RWPE1 (cell line): ENCODE measurements around the gene MAP4K2.

Experiments used
- CTCF ChIA-PET: fragments of 350-600 bp; sonication (Branson Sonifier 250); formaldehyde crosslinking; extraction: SDS; loops from one replicate; lab custom pipeline; 2021; lab: Yijun Ruan, JAX
- POLR2A ChIA-PET: fragments of 400-600 bp; formaldehyde crosslinking; extraction: SDS; loops from one replicate; lab custom pipeline; 2020; ENCODE audit warnings: antibody characterized with exemption; ENCODE audit not compliant: low non-redundant PET; lab: Yijun Ruan, JAX
- DNase-seq: peaks from one replicate; pipeline ENCODE4 v3.0.0; 2012; ENCODE audit warnings: low spot score
- H3K27ac ChIP-seq: fragments of 450-650 bp; 2 replicates; pipeline ENCODE4 v1.5.1; 2017
- TF ChIP-seq, protein P1 (sequence below): fragments of 450-650 bp; conservative IDR thresholded peaks from 2 replicates; pipeline ENCODE4 v1.5.1; 2017; ENCODE audit warnings: low read depth, mild to moderate bottlenecking

Gene MAP4K2

DNA sequence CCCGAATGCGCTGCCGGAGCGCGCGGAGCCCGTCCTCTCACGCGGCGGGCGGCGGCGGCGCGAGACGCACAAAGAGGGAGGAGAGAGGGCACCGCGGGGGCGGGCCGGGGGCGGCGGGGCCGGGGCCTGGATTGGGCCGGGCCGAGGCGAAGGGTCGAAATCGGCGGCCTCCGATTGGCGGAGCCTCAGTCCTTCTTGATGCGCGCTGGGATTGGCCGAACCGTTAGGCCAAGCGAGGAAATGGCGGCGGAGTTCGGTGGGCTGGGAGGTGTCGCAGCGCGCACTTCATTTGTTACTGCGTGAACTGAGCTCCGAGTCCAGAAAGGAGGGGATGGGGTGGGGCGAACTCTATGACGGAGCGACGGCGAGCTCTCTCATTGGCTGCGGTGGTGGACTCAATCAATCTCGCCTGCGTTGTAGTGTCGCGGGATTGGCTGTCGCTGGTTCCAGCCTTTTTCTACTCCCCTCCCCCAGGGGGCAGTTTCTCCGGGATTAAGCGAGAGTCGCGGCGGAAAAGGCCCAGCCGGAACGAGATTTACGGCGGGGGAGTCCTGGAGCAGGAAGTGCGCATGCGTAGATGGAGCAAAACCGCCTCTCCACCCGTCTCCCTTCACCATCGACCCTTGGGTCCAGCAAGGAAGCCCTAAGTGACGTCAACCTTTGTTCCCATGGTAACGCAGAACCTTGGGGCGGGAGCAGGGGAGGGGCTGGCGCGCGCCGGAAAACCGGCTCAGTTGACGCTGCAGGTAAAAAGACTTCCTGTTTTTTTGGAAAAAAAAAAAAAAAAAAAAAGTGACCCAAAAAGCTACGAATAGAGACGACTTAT is 24.3 kb downstream of the MAP4K2 start, which contains the start of gene SF1:
TSS of gene SF1 (minus strand) at position 70 of the 826 bp plus-strand sequence. CDS start 150 bp downstream, outside the sequence.
- H3K27ac ChIP-seq = peak within 1 kb of the TSS; percentile 98
- POLR2A ChIA-PET = interaction anchor here (0.6 kb wide), 1 partner anchor 1302 kb away, joined by 5 read pairs; no protein-coding TSS in a partner anchor
- TF ChIP-seq, protein P1, sequence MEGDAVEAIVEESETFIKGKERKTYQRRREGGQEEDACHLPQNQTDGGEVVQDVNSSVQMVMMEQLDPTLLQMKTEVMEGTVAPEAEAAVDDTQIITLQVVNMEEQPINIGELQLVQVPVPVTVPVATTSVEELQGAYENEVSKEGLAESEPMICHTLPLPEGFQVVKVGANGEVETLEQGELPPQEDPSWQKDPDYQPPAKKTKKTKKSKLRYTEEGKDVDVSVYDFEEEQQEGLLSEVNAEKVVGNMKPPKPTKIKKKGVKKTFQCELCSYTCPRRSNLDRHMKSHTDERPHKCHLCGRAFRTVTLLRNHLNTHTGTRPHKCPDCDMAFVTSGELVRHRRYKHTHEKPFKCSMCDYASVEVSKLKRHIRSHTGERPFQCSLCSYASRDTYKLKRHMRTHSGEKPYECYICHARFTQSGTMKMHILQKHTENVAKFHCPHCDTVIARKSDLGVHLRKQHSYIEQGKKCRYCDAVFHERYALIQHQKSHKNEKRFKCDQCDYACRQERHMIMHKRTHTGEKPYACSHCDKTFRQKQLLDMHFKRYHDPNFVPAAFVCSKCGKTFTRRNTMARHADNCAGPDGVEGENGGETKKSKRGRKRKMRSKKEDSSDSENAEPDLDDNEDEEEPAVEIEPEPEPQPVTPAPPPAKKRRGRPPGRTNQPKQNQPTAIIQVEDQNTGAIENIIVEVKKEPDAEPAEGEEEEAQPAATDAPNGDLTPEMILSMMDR = no peak
- peak; percentile 99 for DNase-seq
- CTCF ChIA-PET = interaction anchor here (0.7 kb wide), 1 partner anchor 9 kb away, joined by 5 read pairs; no protein-coding TSS in a partner anchor

DNA sequence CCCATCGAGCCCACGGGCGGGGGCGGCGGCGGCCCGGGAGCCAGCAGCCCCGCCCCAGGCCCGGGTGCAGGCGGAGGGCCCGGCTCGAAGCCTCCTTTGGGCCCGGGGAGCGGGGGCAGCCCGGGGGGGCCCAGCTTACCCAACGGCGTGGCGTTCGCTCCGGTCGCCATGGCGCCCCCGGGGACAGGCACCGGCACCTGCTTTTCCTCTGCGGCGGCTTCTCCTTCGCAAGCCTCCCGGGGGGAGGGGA is 24.9 kb downstream of the MAP4K2 start:
- DNase-seq = no peak
- peak overlapping the region; percentile 98 for H3K27ac ChIP-seq
- ChIA-PET POLR2A (no interaction called here), CTCF (no interaction called here)
- TF ChIP-seq, protein P1 = no peak

DNA sequence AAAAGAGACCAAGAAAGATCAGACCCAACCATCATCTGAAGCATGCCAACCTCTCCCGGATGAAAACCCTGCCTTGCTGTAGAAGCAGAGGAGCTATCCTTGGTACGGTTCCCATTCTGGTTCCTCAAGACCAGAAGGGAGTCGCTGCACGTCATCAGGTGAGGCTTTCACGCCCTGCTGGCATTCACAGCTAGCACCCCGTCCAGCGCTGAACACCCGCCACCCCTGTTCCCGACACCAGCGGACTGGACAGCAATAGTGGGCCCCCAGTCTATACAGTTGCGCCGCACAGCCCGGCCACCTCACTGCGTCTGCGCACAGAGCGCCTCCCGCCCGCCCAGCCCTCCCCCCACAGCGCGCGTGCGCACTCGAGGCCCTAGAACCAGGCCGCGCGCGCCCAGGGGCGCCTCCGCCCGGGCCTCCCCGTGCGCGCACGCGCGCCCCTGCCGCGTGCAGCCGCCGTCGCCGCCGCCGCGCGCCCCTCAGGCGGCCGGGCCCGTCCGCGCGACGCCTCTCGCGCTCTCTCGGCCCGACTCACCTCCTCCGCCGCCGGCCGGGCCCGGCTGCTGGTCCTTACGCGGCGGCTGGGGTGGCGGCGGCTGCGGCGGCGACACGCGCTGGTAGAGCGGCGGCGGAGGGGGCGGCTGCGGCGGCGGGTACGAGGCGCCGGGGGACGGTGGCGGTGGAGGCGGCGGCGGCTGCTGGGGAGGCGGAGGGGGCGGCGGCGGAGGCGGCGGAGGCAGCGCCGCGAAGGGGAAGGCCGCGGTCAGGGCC is 25.4 kb downstream of the MAP4K2 start:
- TF ChIP-seq, protein P1 = no peak
- CTCF ChIA-PET = no interaction called here
- peak overlapping the region; percentile 98 for H3K27ac ChIP-seq
- DNase-seq = peak; percentile 93
- POLR2A ChIA-PET = interaction anchor here (0.6 kb wide), 1 partner anchor 25 kb away, joined by 3 read pairs; no protein-coding TSS in a partner anchor

DNA sequence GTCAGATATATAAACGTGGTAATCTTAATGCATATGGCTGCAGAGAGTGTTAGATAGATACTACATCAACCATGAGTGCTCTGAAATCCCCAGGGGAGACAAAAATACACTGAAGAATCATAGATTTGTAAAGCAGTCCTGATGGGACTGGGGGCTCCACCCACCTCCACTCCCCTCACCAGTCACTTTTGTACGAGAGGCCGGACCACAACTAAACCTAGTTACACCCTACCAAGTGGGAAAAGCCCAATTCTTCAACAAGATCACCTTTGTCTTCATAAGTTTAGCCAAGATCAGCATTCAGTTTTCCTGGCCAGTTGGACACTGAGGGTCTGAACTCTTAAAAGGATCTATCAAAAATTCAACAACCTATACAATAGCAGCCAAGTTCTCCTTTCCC is 26.1 kb downstream of the MAP4K2 start:
- TF ChIP-seq, protein P1 = no peak
- CTCF ChIA-PET = no interaction called here
- no peak for DNase-seq
- POLR2A ChIA-PET = interaction anchor here (0.6 kb wide), 1 partner anchor 26 kb away, joined by 3 read pairs; no protein-coding TSS in a partner anchor
- no peak overlapping the region for H3K27ac ChIP-seq

- H3K27ac ChIP-seq = no peak overlapping the region
- ChIA-PET POLR2A (no interaction called here), CTCF (no interaction called here)
Observed at GRCh38 chr11:64776425-64776824, 26.6 kb downstream of the MAP4K2 start.

GRCh38 chr11:64774144-64774543 is 28.9 kb downstream of the MAP4K2 start:
- no peak overlapping the region for H3K27ac ChIP-seq
- CTCF ChIA-PET = interaction anchor here (0.6 kb wide), 1 partner anchor 339 kb away, joined by 4 read pairs; no protein-coding TSS in a partner anchor
- TF ChIP-seq, protein P1 = no peak
- POLR2A ChIA-PET = no interaction called here
- no peak for DNase-seq

More at GRCh38 chr11:64776425-64776824, 26.6 kb downstream of the MAP4K2 start:
- TF ChIP-seq, protein P1 = no peak
- no peak for DNase-seq
